Small intestine (tissue), 7 donors: ENCODE measurements around the gene ADAMTS14. TPM values are rescaled to one million over a fixed set of nuclear protein-coding genes. Genes with fewer than 3 reads are reported as not detected.

ENCODE experiments used
- DNase-seq, 2 donors: peaks; one replicate each; pipeline versions ENCODE4 v3.0.0 to v3.0.0-alpha.2; 2013
- FAIRE-seq: peaks from 2 replicates; lab custom pipeline; 2012; peaks lifted over from hg19 to GRCh38; lab: Jason Lieb, UNC
- H3K27ac ChIP-seq, 3 donors: one replicate each; pipeline ENCODE4 v1.5.1; 2013; ENCODE audit warnings: low read length in 2 of 3, mild to moderate bottlenecking in 2 of 3, control low read depth in 1 of 3, inconsistent platforms in 1 of 3, low read depth in 1 of 3, moderate library complexity in 1 of 3
- H3K27me3 ChIP-seq, 3 donors: one replicate each; pipeline ENCODE4 v1.6.1; 2013; ENCODE audit warnings: low read length in 3 of 3, inconsistent platforms in 1 of 3; ENCODE audit not compliant: control insufficient read depth in 3 of 3, insufficient read depth in 3 of 3
- H3K36me3 ChIP-seq, 3 donors: one replicate each; pipeline ENCODE4 v1.6.1; 2013; ENCODE audit warnings: low read length in 3 of 3, inconsistent platforms in 1 of 3, low read depth in 1 of 3, mild to moderate bottlenecking in 1 of 3, moderate library complexity in 1 of 3; ENCODE audit not compliant: control insufficient read depth in 3 of 3, insufficient read depth in 2 of 3
- H3K4me1 ChIP-seq, 3 donors: one replicate each; pipeline ENCODE4 v1.6.1; 2013; ENCODE audit warnings: low read length in 2 of 3, inconsistent platforms in 1 of 3, low read depth in 1 of 3, mild to moderate bottlenecking in 1 of 3, moderate library complexity in 1 of 3; ENCODE audit not compliant: control insufficient read depth in 3 of 3, insufficient read depth in 2 of 3
- H3K4me3 ChIP-seq, 3 donors: one replicate each; pipeline ENCODE4 v1.5.1; 2013; ENCODE audit warnings: low read length in 3 of 3, control low read depth in 1 of 3, inconsistent platforms in 1 of 3, low read depth in 1 of 3, mild to moderate bottlenecking in 1 of 3, moderate library complexity in 1 of 3
- H3K9me3 ChIP-seq, 2 donors: one replicate each; pipeline ENCODE4 v1.6.1; 2013; ENCODE audit warnings: low read depth in 1 of 2, low read length in 1 of 2; ENCODE audit not compliant: control insufficient read depth in 2 of 2, insufficient read depth in 1 of 2
- WGBS, 3 donors: extraction: QIAGEN DNeasy Blood & Tissue Kit; methylation state at CpG; one replicate each; pipeline ENCODE4 v1.1.7; 2013; 5-methylcytosine and 5-hydroxymethylcytosine counted together
- polyA plus RNA-seq, 4 donors: library from polyadenylated mRNA; stranded (reverse) in 3 of 4; unstranded in 1 of 4; fragments of 200-250 nt in 3 of 4; fragments of 120-200 nt in 1 of 4; gene quantifications; one replicate each; pipeline versions ENCODE4 v1.2.1 to v1.2.3, GENCODE V29; 2013
- donor health status: healthy with polysubstance abuse.
- donor health status: control.
- donor health status: control.
- donor health status: Bipolar disorder and iron deficiency.
- donor health status: healthy.

The ADAMTS14 gene
- polyA plus RNA-seq, 4 donors: 0.45 to 7.7 (median 0.79) TPM

DNA sequence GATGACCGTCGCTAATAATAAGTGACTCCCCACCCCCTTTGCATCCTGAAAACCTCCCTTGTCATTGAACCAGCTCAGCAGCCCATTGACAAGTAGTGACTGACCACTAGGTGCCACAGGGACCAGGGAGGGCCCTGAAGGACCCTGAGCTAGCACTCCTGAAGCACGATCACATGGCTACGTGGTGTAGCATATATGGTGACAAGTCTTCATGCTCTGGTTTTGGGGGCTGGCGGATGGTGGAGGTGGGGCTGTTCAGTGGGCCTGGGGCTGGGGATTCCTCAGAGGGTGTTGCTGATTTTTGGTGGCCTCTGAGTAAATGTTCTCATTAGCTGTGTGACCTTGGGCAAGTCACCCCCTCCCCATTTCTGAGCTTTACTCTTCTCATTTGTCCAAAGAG lies 4.7 kb downstream of the ADAMTS14 start:
- DNase-seq: no peak
- FAIRE-seq: no peak
- H3K36me3 ChIP-seq: peaks cover 0 to 8% (median 0%) of the 10 kb centered on the region in 3 donors
- peaks cover 0 to 3% (median 0%) of the 10 kb centered on the region in 3 donors for H3K4me1 ChIP-seq
- H3K4me3 ChIP-seq: no peak overlapping the region
- 66 to 84% (median 82%) methylated on average over 5 of the region's 5 CpGs for WGBS, 3 donors
- peak overlapping the region in 2 of 3 donors; percentile 7 to 55 for H3K27ac ChIP-seq
- H3K9me3 ChIP-seq: no peaks in the 10 kb centered on the region
- peaks cover 0 to 16% (median 6%) of the 10 kb centered on the region in 3 donors for H3K27me3 ChIP-seq

DNA sequence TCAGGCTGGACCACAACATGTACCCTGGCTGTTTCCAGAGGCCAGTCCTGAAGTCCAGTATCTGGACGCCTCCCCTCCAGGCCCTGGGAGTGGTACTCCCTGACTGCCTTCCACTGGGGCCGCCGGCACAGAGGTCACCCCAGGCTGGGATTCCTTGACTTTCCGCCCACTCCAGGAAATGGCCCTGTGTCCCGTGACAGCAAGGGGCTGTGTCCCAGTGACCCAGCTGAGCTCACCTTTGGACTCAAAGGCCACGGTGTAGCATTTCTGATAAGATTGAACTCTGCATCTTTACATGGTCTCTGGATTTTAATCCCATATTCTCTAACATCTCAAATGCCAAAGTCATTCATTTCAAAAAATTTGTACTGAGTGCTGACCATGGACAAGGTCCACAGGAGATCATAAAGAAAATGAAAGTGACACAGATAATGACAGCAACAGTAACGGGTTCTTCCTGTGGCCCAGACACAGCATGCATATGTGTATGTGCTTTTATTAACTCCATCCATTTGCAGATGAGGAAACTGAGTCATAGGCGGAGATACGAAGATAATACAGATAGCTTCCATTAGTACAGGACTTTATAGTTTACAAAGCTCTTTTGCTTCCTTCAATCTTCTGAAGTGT lies 5.4 kb downstream of the ADAMTS14 start:
- Histone ChIP-seq H3K27me3 (peaks cover 0 to 14% (median 0%) of the 10 kb centered on the region in 3 donors), H3K4me1 (peaks cover 0 to 3% (median 0%) of the 10 kb centered on the region in 3 donors), H3K27ac (peak overlapping the region in 2 of 3 donors; percentile 7 to 55), H3K9me3 (no peaks in the 10 kb centered on the region), H3K4me3 (no peak overlapping the region), H3K36me3 (peaks cover 0 to 8% (median 0%) of the 10 kb centered on the region in 3 donors)
- 47 to 57% (median 47%) methylated on average over 9 of the region's 9 CpGs for WGBS, 3 donors
- no peak for FAIRE-seq
- peak; percentile 64 to 82 for DNase-seq

DNA sequence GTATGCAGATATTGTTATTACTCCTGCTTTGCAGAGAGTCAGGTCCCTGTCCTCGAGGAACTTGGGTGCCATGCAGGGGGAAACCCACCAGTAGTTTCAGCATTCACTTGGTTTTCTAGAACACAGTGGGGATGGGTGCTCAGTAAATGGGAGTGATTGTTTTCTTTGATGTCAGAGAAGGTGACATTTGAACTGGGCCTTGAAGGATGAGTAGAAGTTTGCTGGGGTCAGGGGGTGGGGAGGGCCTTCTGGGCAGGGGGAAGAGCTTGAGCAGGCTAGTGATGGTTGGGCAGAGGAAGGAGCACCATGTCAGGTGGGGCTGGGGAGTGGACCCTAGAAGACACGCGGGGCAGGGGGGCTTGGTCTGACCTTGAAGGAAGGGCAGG lies 5.9 kb downstream of the ADAMTS14 start:
- Histone ChIP-seq H3K36me3 (peaks cover 0 to 8% (median 0%) of the 10 kb centered on the region in 3 donors), H3K27ac (no peak overlapping the region), H3K27me3 (peaks cover 0 to 10% (median 0%) of the 10 kb centered on the region in 3 donors), H3K4me3 (no peak overlapping the region), H3K4me1 (peaks cover 0 to 3% (median 0%) of the 10 kb centered on the region in 3 donors), H3K9me3 (no peaks in the 10 kb centered on the region)
- DNase-seq: no peak
- FAIRE-seq: no peak
- WGBS, 3 donors: 81 to 86% (median 83%) methylated on average over 3 of the region's 3 CpGs

DNA sequence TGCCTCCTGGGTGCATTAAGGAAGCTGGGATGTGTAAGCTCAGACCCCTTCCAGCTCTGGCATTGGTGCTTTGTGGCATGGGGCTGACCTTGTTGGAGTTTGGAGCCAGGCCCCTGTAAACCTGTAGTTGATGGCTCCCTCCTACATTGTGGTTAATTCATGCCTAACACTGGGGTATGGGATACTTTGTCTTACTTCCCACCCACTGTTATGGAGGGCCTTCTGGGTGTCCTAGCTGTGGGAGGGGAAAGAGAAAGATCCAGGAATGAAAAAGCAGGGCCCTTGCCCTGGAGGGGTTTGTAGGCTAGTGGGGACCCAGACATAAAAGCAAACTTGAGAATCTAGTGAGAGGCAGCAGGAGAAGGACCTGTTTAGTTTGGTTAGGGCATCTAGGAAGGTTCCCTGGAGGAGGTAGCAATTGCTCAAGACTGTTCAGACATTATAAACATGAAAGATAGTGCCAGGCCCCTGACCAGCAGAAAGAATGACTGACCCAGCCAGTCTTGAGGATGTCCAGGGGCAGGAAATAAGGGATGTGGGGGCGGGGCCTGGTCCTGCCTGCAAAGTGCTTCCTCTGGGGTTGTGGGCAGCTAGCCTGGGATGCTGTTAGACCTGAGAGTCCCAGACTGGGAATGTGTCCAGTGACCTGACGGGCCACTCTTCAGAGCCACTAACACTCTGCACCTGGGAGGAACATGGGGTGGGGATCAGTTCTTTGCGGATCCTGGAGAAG lies 6.6 kb downstream of the ADAMTS14 start:
- Histone ChIP-seq H3K9me3 (no peaks in the 10 kb centered on the region), H3K4me3 (no peak overlapping the region), H3K4me1 (peaks cover 0 to 3% (median 0%) of the 10 kb centered on the region in 3 donors), H3K27me3 (peaks cover 0 to 3% (median 0%) of the 10 kb centered on the region in 3 donors), H3K27ac (peak overlapping the region in 1 of 3 donors; percentile 32), H3K36me3 (peaks cover 0 to 8% (median 0%) of the 10 kb centered on the region in 3 donors)
- DNase-seq (no peak), FAIRE-seq (no peak)
- WGBS, 3 donors: 81 to 95% (median 84%) methylated on average over 3 of the region's 3 CpGs

DNA sequence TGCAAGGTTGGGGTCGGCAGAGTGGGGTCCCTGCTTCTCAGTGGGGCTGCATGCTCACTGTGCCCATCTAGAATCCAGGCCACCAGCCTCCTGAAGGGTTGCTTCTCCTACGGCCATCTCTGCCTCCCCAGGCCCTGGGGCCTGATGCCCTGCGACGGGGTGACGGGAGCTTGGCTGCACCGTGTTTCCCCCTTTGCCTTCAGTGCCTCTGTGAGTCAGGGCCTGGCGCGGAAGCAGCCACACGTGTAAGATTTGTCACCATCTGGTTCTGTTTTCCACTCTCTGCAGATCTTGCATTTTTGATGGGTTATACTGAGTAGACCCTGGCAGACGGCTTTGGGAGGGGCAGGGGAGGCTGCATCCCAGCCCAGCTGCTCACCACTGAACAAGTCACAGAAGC lies 7.2 kb downstream of the ADAMTS14 start:
- Histone ChIP-seq H3K36me3 (peaks cover 0 to 6% (median 0%) of the 10 kb centered on the region in 3 donors), H3K27ac (peak overlapping the region in 1 of 3 donors; percentile 32), H3K4me3 (no peak overlapping the region), H3K27me3 (no peaks in the 10 kb centered on the region), H3K4me1 (peaks cover 0 to 3% (median 0%) of the 10 kb centered on the region in 3 donors), H3K9me3 (no peaks in the 10 kb centered on the region)
- FAIRE-seq: no peak
- WGBS, 3 donors: 72 to 87% (median 87%) methylated on average over 10 of the region's 10 CpGs
- no peak for DNase-seq

DNA sequence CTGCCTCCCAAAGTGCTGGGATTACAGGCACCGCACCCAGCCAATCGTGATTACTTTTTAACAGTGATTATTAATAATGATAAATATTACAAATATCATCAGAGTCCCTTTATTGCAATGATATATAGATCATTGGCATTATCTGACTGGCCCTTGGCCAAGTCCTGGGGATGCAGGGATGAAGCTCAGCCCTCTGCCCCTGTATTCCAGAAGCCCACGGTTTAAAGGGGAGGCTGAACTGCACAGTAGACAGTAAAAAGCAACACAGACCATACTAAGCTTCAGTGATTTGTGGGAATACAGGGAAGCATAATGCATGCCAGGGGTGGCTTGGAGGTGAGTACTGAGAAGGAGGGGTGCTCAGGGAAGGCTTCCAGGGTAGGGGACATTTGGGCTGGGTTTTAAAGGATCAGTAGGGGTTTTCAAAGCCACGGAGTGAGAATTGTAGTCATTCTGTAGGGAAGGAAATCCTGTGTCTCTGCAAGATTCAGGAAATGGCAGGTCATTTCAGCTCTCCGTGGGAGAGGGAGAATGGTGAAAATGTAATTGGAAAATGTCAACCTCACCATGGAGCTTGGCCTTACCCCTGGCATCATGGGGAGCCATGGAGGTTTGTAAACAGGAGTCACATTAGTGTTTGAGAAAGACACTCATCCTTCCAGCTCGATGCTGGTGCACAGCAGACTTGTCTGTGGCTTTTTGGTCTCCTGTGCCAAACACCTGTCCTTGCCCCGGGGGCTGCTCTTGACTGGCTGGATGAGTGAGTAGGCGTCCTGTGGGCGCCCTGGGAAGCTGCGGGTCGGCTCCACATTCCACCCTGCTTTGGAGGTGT lies 8.8 kb downstream of the ADAMTS14 start:
- no peak for DNase-seq
- H3K4me1 ChIP-seq: peaks cover 0 to 12% (median 0%) of the 10 kb centered on the region in 3 donors
- H3K27ac ChIP-seq: no peak overlapping the region
- H3K27me3 ChIP-seq: no peaks in the 10 kb centered on the region
- no peak overlapping the region for H3K4me3 ChIP-seq
- no peak for FAIRE-seq
- no peaks in the 10 kb centered on the region for H3K9me3 ChIP-seq
- WGBS, 3 donors: 51 to 65% (median 61%) methylated on average over 11 of the region's 11 CpGs
- H3K36me3 ChIP-seq: no peaks in the 10 kb centered on the region

DNA sequence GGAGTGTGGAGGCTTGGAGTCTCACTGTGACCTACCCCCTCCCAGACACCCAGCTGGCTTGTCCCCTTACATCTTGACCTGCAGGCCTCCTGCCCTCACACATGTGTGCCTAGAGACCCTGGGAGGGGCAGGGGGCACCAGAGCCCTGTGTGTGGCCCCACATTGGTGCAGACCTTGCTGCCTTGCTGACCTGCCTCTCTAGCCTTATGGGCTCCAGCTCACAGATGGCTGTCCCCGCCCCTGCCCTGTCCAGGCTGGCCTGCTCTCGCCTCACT lies 9.4 kb downstream of the ADAMTS14 start:
- 61 to 94% (median 82%) methylated on average over 2 of the region's 2 CpGs for WGBS, 3 donors
- peaks cover 0 to 12% (median 0%) of the 10 kb centered on the region in 3 donors for H3K4me1 ChIP-seq
- H3K36me3 ChIP-seq: no peaks in the 10 kb centered on the region
- FAIRE-seq: no peak
- no peaks in the 10 kb centered on the region for H3K9me3 ChIP-seq
- DNase-seq: no peak
- H3K4me3 ChIP-seq: no peak overlapping the region
- no peaks in the 10 kb centered on the region for H3K27me3 ChIP-seq
- no peak overlapping the region for H3K27ac ChIP-seq

DNA sequence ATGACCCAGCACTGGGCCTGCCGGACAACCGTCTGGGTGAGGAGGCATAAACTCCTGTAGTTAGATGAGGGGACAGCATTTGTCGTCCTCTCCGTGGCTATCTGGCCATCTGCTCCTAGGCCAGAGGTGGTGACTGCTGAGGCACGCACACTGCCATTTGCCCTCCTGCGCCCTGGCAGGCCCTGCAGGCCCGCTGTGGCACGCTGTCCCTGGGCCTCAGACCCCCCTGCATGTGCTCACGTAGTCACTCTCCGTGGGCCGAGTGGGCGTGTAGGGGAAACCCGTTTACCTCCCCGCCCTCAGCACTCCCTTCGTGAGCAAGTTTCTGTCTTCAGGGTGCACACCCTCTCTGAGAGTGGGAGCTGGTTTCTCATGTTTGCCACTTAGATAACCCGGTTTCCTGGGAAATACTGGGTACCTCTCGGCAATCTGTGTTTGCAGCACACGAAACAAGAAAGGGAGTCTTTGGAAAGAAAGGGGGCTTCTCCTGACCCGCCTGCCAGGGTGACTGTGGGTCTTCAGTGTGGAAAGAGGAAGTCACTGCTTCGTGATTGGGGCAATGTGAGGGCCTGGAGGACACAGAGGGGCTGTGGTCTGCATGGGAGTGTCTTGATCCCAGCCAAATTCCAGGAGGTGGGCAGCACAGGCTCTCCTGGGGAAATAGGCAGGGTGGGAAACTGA lies 10.8 kb downstream of the ADAMTS14 start:
- no peaks in the 10 kb centered on the region for H3K36me3 ChIP-seq
- H3K9me3 ChIP-seq: no peaks in the 10 kb centered on the region

More for the DNA sequence above, 10.8 kb downstream of the ADAMTS14 start:
- 67 to 73% (median 71%) methylated on average over 20 of the region's 20 CpGs for WGBS, 3 donors
- Histone ChIP-seq H3K27me3 (no peaks in the 10 kb centered on the region), H3K4me1 (peaks cover 0 to 9% (median 0%) of the 10 kb centered on the region in 3 donors), H3K4me3 (no peak overlapping the region), H3K27ac (peak overlapping the region in 2 of 3 donors; percentile 12 to 17)
- FAIRE-seq (no peak), DNase-seq (no peak)
